Measurements from ENCODE around the gene FAM13A. TPM values are rescaled to one million over a fixed set of nuclear protein-coding genes. Genes with fewer than 3 reads are reported as not detected.

The FAM13A gene
- total and polyA plus RNA-seq, 9 of the 15 experiments (the other 6 are each of a cell fraction or from before 2014, with no cell fraction given) = 11.3 to 23.3 (median 14.7) TPM

- TF ChIP-seq PTRF (tag; IDR thresholded peaks at IDR 0.05) (no peak), PURB (CRISPR knock-in tag; IDR thresholded peaks at IDR 0.05; ENCODE audit: low read depth) (no peak), U2AF1 (optimal IDR thresholded peaks at IDR 0.05; ENCODE audit: low read depth, low read length) (no peak), TARDBP (IDR thresholded peaks at IDR 0.05) (0 out of 2 replicates have a peak, but pooled peaks have one; percentile 48), SMARCA5 (IDR thresholded peaks at IDR 0.05) (0 out of 2 replicates have a peak, but pooled peaks have one; percentile 22), ZNF551 (CRISPR knock-in tag; IDR thresholded peaks at IDR 0.05) (no peak), ERF (CRISPR knock-in tag; IDR thresholded peaks at IDR 0.05) (no peak), DDX20 (tag; IDR thresholded peaks at IDR 0.05; ENCODE audit: low read depth) (no peak), NUFIP1 (IDR thresholded peaks at IDR 0.05; ENCODE audit: partially characterized antibody) (no peak), KLF6 (CRISPR knock-in tag; IDR thresholded peaks at IDR 0.05; ENCODE audit: borderline replicate concordance) (no peak), YY1 (IDR thresholded peaks at IDR 0.05; ENCODE audit: borderline replicate concordance in 1 of 3, control insufficient read depth in 1 of 3, extremely low read depth in 1 of 3, insufficient read depth in 3 of 3, insufficient read length in 1 of 3, insufficient replicate concordance in 2 of 3, low read depth in 1 of 3, low read length in 2 of 3) (peak in 1 of 3 experiments; percentile 54), CCNT2 (IDR thresholded peaks at IDR 0.05; ENCODE audit: borderline replicate concordance, extremely low read depth, insufficient read length, low read depth, low read length) (no peak), BRCA1 (IDR thresholded peaks at IDR 0.05) (no peak), BRCA1 (CRISPR knock-in tag; IDR thresholded peaks at IDR 0.05) (no peak), E4F1 (CRISPR knock-in tag; IDR thresholded peaks at IDR 0.05; ENCODE audit: borderline replicate concordance) (no peak), PRDM10 (IDR thresholded peaks at IDR 0.05; ENCODE audit: partially characterized antibody) (peak; percentile 84), E2F3 (CRISPR knock-in tag; IDR thresholded peaks at IDR 0.05) (no peak), PHF21A (IDR thresholded peaks at IDR 0.05; ENCODE audit: borderline replicate concordance, low read depth) (no peak), RBM14 (IDR thresholded peaks at IDR 0.05; ENCODE audit: borderline replicate concordance, insufficient read depth, low read depth, low read length) (no peak), ZNF785 (CRISPR knock-in tag; IDR thresholded peaks at IDR 0.05) (no peak), SNIP1 (IDR thresholded peaks at IDR 0.05; ENCODE audit: low read depth) (no peak), CBFA2T2 (conservative IDR thresholded peaks at IDR 0.05) (no peak), MAFK (IDR thresholded peaks at IDR 0.05; ENCODE audit: low read length) (no peak)
These were observed 233.7 kb downstream of the FAM13A start (continued) for GRCh38 chr4:88823058-88823919.

Data from K562 (cell line).